Activated CD8-positive, alpha-beta T cell treated with anti-CD3 and anti-CD28 coated beads for 36 hours (primary cell): Measurements from ENCODE around the gene ANKRD55. TPM values are rescaled to one million over a fixed set of nuclear protein-coding genes. Genes with fewer than 3 reads are reported as not detected.

Source experiments
- ATAC-seq: fragments of 200-7000 bp; cut with Tn5 transposase; one replicate; pipeline ENCODE4 v1.10.0; 2021; ENCODE audit warnings: mild to moderate bottlenecking, moderate library complexity
- CTCF ChIA-PET: fragments of 350-600 bp; sonication (Branson Sonifier 250); formaldehyde crosslinking; loops from one replicate; lab custom pipeline; 2021; ENCODE audit warnings: antibody characterized with exemption; lab: Charles Lee
- POLR2A ChIA-PET: fragments of 350-600 bp; sonication (Branson Sonifier 250); formaldehyde crosslinking; loops from one replicate; lab custom pipeline; 2021; ENCODE audit warnings: antibody characterized with exemption; lab: Charles Lee
- DNase-seq: peaks from one replicate; pipeline ENCODE4 v3.0.0-alpha.2; 2020
- H3K27ac Mint-ChIP-seq: one replicate; pipeline ENCODE4 v1.8.0; 2021; ENCODE audit warnings: mild to moderate bottlenecking, mixed read lengths
- H3K27me3 Mint-ChIP-seq: one replicate; pipeline ENCODE4 v1.8.0; 2021; ENCODE audit warnings: mixed read lengths
- H3K36me3 Mint-ChIP-seq: one replicate; pipeline ENCODE4 v1.8.0; 2021; ENCODE audit warnings: low read depth, mixed read lengths
- H3K4me1 Mint-ChIP-seq: one replicate; pipeline ENCODE4 v1.8.0; 2021; ENCODE audit warnings: low read depth, mixed read lengths
- H3K4me3 Mint-ChIP-seq: one replicate; pipeline ENCODE4 v1.8.0; 2021; ENCODE audit warnings: mild to moderate bottlenecking, moderate library complexity, mixed read lengths
- H3K9me3 Mint-ChIP-seq: one replicate; pipeline ENCODE4 v1.8.0; 2021; ENCODE audit warnings: mixed read lengths
- CTCF ChIP-seq: fragments of 200-600 bp; IDR thresholded peaks from one replicate; pipeline ENCODE4 v1.8.0; 2022; ENCODE audit warnings: antibody characterized with exemption, mild to moderate bottlenecking
- intact Hi-C: fragments of 100-400 bp; cut with micrococcal nuclease; formaldehyde crosslinking; loops from one replicate; pipeline ENCODE4 v1.10.0; 2022
- total RNA-seq, 2 experiments: library from RNA; stranded (reverse); gene quantifications; one replicate each; pipeline ENCODE4 v1.2.3, GENCODE V29; 2021

The ANKRD55 gene
- not detected for total RNA-seq

DNA sequence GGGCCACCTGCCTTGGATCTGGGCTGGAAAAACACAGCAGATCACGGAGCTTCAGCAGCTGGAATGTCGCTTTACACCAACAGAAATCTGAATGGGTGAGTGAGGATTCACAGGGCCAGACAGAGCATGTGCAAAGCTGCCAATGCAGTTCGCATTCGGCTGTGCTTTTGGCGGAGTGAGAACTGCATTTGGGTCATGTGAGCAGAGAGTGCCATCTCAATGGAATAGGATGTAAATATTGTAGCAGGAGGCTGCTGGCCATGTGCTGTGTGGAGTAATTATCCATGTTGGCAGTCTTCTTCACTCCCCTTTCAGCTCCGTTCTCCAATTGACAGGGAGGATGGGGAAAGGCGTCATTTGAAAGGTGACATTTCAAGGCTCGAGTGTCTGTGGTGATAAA lies at the start of gene ANKRD55:
ANKRD55 (minus strand) TSS at position 101 of the 400 bp plus-strand sequence. CDS start 417 bp downstream, outside the sequence.
- no peak for TF ChIP-seq CTCF
- ChIA-PET POLR2A (no interaction called here), CTCF (interaction anchor here (2.7 kb wide), 1 partner anchor 296 kb away, joined by 7 read pairs; no protein-coding TSS in a partner anchor)
- no peak for DNase-seq
- Mint-ChIP-seq H3K36me3 (no peaks in the 10 kb centered on the region), H3K27me3 (peaks cover 7% of the 10 kb centered on the region), H3K9me3 (no peaks in the 10 kb centered on the region), H3K27ac (no peak within 1 kb of the TSS), H3K4me1 (no peaks in the 10 kb centered on the region), H3K4me3 (no peak within 1 kb of the TSS)
- ATAC-seq = no peak
- intact Hi-C loops = no loop called here

- no peak for DNase-seq
- no peak for TF ChIP-seq CTCF
- Mint-ChIP-seq H3K27ac (no peak overlapping the region), H3K27me3 (no peaks in the 10 kb centered on the region), H3K4me3 (no peak overlapping the region), H3K9me3 (no peaks in the 10 kb centered on the region), H3K36me3 (no peaks in the 10 kb centered on the region), H3K4me1 (no peaks in the 10 kb centered on the region)
- ChIA-PET CTCF (interaction anchor here (0.6 kb wide), 1 partner anchor 9 kb away, joined by 3 read pairs; no protein-coding TSS in a partner anchor), POLR2A (no interaction called here)
- intact Hi-C loops = no loop called here
- ATAC-seq = no peak
Measured at GRCh38 chr5:56282216-56282615, 49.1 kb upstream of the ANKRD55 start.

DNA sequence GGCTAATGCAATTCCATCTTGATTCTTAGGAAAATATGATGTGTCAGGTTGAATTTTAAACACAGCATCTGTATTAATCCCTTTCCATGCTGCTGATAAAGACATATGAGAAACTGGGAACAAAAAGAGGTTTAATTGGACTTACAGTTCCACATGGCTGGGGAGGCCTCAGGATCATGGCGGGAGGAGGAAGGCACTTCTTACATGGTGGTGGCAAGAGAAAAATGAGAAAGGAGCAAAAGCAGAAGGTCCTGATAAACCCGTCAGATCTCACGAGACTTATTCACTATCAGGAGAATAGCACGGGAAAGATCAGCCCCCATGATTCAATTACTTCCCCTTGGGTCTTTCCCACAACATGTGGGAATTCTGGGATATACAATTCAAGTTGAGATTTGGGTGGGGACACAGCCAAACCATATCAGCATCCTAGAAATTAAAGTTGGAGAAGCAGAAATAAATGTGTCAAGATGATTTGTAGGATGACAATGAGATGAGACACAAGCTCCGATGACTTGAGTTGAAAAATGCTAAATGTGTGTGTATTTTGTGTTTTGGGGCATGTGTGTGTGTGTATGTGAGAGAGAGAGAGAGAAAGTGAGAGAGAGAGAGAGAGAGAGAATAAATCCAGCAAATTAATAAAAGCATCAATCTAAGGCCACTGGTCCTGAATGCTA lies 48.5 kb upstream of the ANKRD55 start:
- ChIA-PET CTCF (interaction anchor here (0.6 kb wide), 1 partner anchor 10 kb away, joined by 3 read pairs; no protein-coding TSS in a partner anchor), POLR2A (no interaction called here)
- intact Hi-C loops = no loop called here
- DNase-seq (no peak), ATAC-seq (no peak)
- no peak for TF ChIP-seq CTCF
- Mint-ChIP-seq H3K4me3 (no peak overlapping the region), H3K36me3 (no peaks in the 10 kb centered on the region), H3K4me1 (no peaks in the 10 kb centered on the region), H3K27ac (no peak overlapping the region), H3K9me3 (no peaks in the 10 kb centered on the region), H3K27me3 (no peaks in the 10 kb centered on the region)

- POLR2A ChIA-PET = no interaction called here
- CTCF ChIA-PET = interaction anchor here (1.2 kb wide), 1 partner anchor 9 kb away, joined by 8 read pairs; no protein-coding TSS in a partner anchor
- no peak overlapping the region for H3K27ac Mint-ChIP-seq
- no peak for ATAC-seq
- TF ChIP-seq CTCF = no peak
- no peaks in the 10 kb centered on the region for H3K9me3 Mint-ChIP-seq
- no peaks in the 10 kb centered on the region for H3K4me1 Mint-ChIP-seq
- H3K36me3 Mint-ChIP-seq = no peaks in the 10 kb centered on the region
- no peaks in the 10 kb centered on the region for H3K27me3 Mint-ChIP-seq
- no peak for DNase-seq
- H3K4me3 Mint-ChIP-seq = no peak overlapping the region
- intact Hi-C loops = no loop called here
Measured at GRCh38 chr5:56279979-56280378, 46.8 kb upstream of the ANKRD55 start.

- Mint-ChIP-seq H3K27ac (no peak overlapping the region), H3K4me3 (no peak overlapping the region), H3K27me3 (no peaks in the 10 kb centered on the region), H3K36me3 (no peaks in the 10 kb centered on the region), H3K4me1 (no peaks in the 10 kb centered on the region), H3K9me3 (no peaks in the 10 kb centered on the region)
- ChIA-PET POLR2A (no interaction called here), CTCF (interaction anchor here (1.2 kb wide), 1 partner anchor 8 kb away, joined by 8 read pairs; no protein-coding TSS in a partner anchor)
- ATAC-seq = no peak
- no peak for TF ChIP-seq CTCF
- intact Hi-C loops = no loop called here
- no peak for DNase-seq
Measured at GRCh38 chr5:56279291-56279690, 46.2 kb upstream of the ANKRD55 start.
